IPS-15b (cell line): ENCODE measurements around the gene CACNA2D1.

Source experiments
- H3K27me3 ChIP-seq: one replicate; pipeline ENCODE4 v1.6.1; 2013; ENCODE audit warnings: low read length; ENCODE audit not compliant: control insufficient read depth, insufficient read depth
- H3K36me3 ChIP-seq: one replicate; pipeline ENCODE4 v1.6.1; 2013; ENCODE audit warnings: low read length; ENCODE audit not compliant: control insufficient read depth, insufficient read depth
- H3K4me1 ChIP-seq: one replicate; pipeline ENCODE4 v1.6.1; 2013; ENCODE audit warnings: mild to moderate bottlenecking, low read length; ENCODE audit not compliant: control insufficient read depth, insufficient read depth
- H3K4me3 ChIP-seq: one replicate; pipeline ENCODE4 v1.5.1; 2013; ENCODE audit warnings: low read depth, low read length
- H3K9ac ChIP-seq: one replicate; pipeline ENCODE4 v1.6.1; 2013; ENCODE audit warnings: low read depth, mild to moderate bottlenecking, low read length
- H3K9me3 ChIP-seq: one replicate; pipeline ENCODE4 v1.6.1; 2013; ENCODE audit warnings: mild to moderate bottlenecking, low read length; ENCODE audit not compliant: control insufficient read depth, insufficient read depth

The CACNA2D1 gene

GRCh38 chr7:82410461-82410860 lies 33.1 kb downstream of the CACNA2D1 start:
- Histone ChIP-seq H3K9ac (no peak overlapping the region), H3K27me3 (no peaks in the 10 kb centered on the region), H3K9me3 (no peaks in the 10 kb centered on the region), H3K4me1 (peaks cover 2% of the 10 kb centered on the region), H3K4me3 (no peak overlapping the region), H3K36me3 (no peaks in the 10 kb centered on the region)

- Histone ChIP-seq H3K9ac (no peak overlapping the region), H3K4me1 (no peaks in the 10 kb centered on the region), H3K36me3 (no peaks in the 10 kb centered on the region), H3K27me3 (no peaks in the 10 kb centered on the region), H3K9me3 (no peaks in the 10 kb centered on the region), H3K4me3 (no peak overlapping the region)
These were observed 36.6 kb downstream of the CACNA2D1 start for GRCh38 chr7:82406937-82407336.

GRCh38 chr7:82405301-82405700 lies 38.3 kb downstream of the CACNA2D1 start:
- H3K9ac ChIP-seq = no peak overlapping the region
- H3K4me3 ChIP-seq = no peak overlapping the region
- no peaks in the 10 kb centered on the region for H3K9me3 ChIP-seq
- no peaks in the 10 kb centered on the region for H3K27me3 ChIP-seq
- no peaks in the 10 kb centered on the region for H3K36me3 ChIP-seq
- H3K4me1 ChIP-seq = no peaks in the 10 kb centered on the region

GRCh38 chr7:82404652-82405051 lies 38.9 kb downstream of the CACNA2D1 start:
- no peak overlapping the region for H3K9ac ChIP-seq
- no peaks in the 10 kb centered on the region for H3K27me3 ChIP-seq
- no peaks in the 10 kb centered on the region for H3K9me3 ChIP-seq
- H3K4me3 ChIP-seq = no peak overlapping the region
- no peaks in the 10 kb centered on the region for H3K36me3 ChIP-seq
- no peaks in the 10 kb centered on the region for H3K4me1 ChIP-seq

- no peak overlapping the region for H3K4me3 ChIP-seq
- no peak overlapping the region for H3K9ac ChIP-seq
- no peaks in the 10 kb centered on the region for H3K36me3 ChIP-seq
- no peaks in the 10 kb centered on the region for H3K27me3 ChIP-seq
- no peaks in the 10 kb centered on the region for H3K9me3 ChIP-seq
- no peaks in the 10 kb centered on the region for H3K4me1 ChIP-seq
These were observed 39.5 kb downstream of the CACNA2D1 start for GRCh38 chr7:82404094-82404493.

- Histone ChIP-seq H3K9me3 (no peaks in the 10 kb centered on the region), H3K36me3 (no peaks in the 10 kb centered on the region), H3K4me1 (no peaks in the 10 kb centered on the region), H3K4me3 (no peak overlapping the region), H3K27me3 (no peaks in the 10 kb centered on the region), H3K9ac (no peak overlapping the region)
These were observed 45.6 kb downstream of the CACNA2D1 start for GRCh38 chr7:82397879-82398524.

- H3K9me3 ChIP-seq = peaks cover 6% of the 10 kb centered on the region
- no peaks in the 10 kb centered on the region for H3K4me1 ChIP-seq
- H3K4me3 ChIP-seq = no peak overlapping the region
- H3K9ac ChIP-seq = no peak overlapping the region
- H3K27me3 ChIP-seq = no peaks in the 10 kb centered on the region
- no peaks in the 10 kb centered on the region for H3K36me3 ChIP-seq
These were observed 47.2 kb downstream of the CACNA2D1 start for GRCh38 chr7:82396343-82396742.

- H3K36me3 ChIP-seq = no peaks in the 10 kb centered on the region
These were observed 48.4 kb downstream of the CACNA2D1 start for GRCh38 chr7:82395147-82395546.

GRCh38 chr7:82393840-82394220 lies 49.7 kb downstream of the CACNA2D1 start:
- Histone ChIP-seq H3K36me3 (no peaks in the 10 kb centered on the region), H3K4me1 (peaks cover 8% of the 10 kb centered on the region), H3K9ac (no peak overlapping the region), H3K4me3 (no peak overlapping the region), H3K9me3 (peaks cover 6% of the 10 kb centered on the region), H3K27me3 (no peaks in the 10 kb centered on the region)

More at GRCh38 chr7:82395147-82395546, 48.4 kb downstream of the CACNA2D1 start:
- H3K9me3 ChIP-seq = peaks cover 6% of the 10 kb centered on the region
- H3K27me3 ChIP-seq = no peaks in the 10 kb centered on the region
- no peak overlapping the region for H3K4me3 ChIP-seq
- H3K9ac ChIP-seq = no peak overlapping the region
- H3K4me1 ChIP-seq = peaks cover 3% of the 10 kb centered on the region

GRCh38 chr7:82393076-82393839 lies 50.3 kb downstream of the CACNA2D1 start:
- Histone ChIP-seq H3K27me3 (no peaks in the 10 kb centered on the region), H3K36me3 (no peaks in the 10 kb centered on the region), H3K9ac (no peak overlapping the region), H3K4me3 (no peak overlapping the region), H3K4me1 (peaks cover 8% of the 10 kb centered on the region), H3K9me3 (peaks cover 6% of the 10 kb centered on the region)

- Histone ChIP-seq H3K27me3 (no peaks in the 10 kb centered on the region), H3K9ac (no peak overlapping the region), H3K9me3 (peaks cover 6% of the 10 kb centered on the region), H3K4me3 (no peak overlapping the region), H3K4me1 (peaks cover 8% of the 10 kb centered on the region), H3K36me3 (no peaks in the 10 kb centered on the region)
These were observed 52.6 kb downstream of the CACNA2D1 start for GRCh38 chr7:82390936-82391335.

GRCh38 chr7:82389876-82390275 lies 53.7 kb downstream of the CACNA2D1 start:
- H3K4me3 ChIP-seq = no peak overlapping the region
- peaks cover 8% of the 10 kb centered on the region for H3K4me1 ChIP-seq
- H3K9me3 ChIP-seq = peaks cover 6% of the 10 kb centered on the region
- H3K27me3 ChIP-seq = no peaks in the 10 kb centered on the region
- H3K9ac ChIP-seq = no peak overlapping the region
- H3K36me3 ChIP-seq = no peaks in the 10 kb centered on the region
